CD4-positive, alpha-beta T cell treated with Interleukin-21 for 1 hour (primary cell): ENCODE data around the gene MEP1A.
"Not testable (repeated sequence)": the region's sequence is repeated elsewhere in the genome, so short reads cannot be mapped to it uniquely, and the experiment has no call there.

Source experiments
- DNase-seq: peaks from one replicate; pipeline ENCODE4 v3.0.0-alpha.2; 2020

The MEP1A gene

GRCh38 chr6:46777476-46778346, 15.5 kb upstream of the MEP1A start:
- DNase-seq, result no peak

DNA sequence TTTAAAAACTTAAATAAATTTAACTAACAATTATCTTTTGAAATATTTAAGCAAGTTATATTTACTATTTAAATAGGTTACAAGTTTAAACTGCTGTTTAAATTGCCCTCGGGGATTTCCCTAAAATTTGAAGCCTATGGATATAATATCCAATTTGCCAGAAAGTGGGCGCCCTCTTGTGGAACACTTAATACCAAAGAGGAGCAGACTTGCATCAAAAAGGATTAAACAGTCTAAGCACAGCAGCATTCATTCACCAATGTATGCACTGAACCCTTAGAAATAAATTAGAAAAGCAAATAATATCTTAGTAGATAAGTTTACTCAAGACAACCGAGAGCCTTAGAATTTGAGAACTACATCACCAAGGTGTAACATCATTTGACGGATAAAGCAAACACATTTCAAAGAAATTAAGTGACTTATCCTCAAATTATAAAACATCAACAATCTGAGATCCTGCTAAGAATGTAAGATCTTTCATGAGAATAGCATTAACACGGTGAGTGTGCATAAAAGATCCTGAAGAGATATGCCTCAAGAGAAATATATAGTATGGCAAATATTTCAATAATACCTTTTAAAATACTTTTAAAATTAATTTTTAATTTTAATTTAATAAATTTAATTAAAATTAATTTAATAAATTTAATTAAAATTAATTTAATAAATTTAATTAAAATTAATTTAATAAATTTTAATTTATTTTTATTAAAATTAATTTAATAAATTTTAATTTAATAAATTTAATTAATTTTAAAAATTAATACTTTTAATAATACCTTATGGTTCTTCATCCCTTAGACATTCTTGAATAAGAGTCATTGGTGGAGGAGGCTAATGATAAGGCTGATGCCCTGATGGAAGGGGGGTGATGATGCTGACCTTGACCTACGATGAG, 11.5 kb upstream of the MEP1A start:
- DNase-seq, result peak; percentile 23

- no peak for DNase-seq
Observed at GRCh38 chr6:46784535-46784934, 8.7 kb upstream of the MEP1A start.

DNA sequence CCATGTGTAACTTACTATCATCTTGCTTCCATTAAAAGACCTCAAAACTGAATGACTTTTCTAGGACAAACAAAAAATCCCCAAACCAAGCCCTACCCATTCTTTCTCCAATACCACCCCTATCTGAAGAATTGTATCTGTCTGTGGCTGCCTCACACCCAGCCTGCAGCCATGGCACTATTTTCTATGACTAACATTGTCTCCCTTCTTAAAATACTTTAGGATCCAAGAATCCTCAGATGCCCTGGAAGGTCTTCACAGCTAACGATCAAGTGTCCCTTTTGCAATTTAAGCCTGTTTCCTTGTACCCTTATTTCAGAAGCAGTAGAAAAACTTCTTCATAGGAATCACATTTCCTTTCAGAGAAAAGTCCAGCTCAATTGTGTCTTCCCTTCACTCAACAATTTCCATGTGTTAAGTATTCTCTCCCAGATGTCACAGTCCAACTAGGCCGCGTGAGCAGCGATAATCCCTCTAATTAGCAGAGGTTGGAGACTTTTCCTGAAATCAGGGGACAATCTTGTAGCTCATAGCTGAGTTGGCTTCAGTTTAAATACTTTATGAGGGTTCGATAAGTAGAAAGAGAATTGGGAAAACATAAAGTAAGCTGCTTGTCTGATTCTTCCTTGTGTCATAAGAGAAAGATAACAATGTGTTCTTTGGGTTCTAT, 5.2 kb upstream of the MEP1A start:
- no peak for DNase-seq

DNA sequence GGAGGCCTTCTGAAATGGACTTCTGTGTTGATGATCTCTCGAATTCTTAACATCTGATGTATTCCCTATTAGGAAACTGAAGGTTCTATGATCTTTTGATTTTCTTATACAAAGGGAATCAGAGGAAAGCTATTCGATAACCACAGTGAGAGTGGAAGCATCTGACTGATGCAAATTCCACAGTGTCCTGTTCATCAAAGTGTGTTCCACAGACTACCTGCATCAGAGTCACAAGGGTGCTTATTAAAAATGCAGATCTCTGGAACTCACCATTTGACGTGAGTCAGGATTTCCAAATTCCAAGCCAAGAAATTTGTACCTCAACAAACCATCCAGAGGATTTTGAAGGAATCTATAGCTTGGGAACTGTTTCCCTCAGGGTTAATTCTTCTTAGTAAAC, 4.4 kb upstream of the MEP1A start:
- no peak for DNase-seq

DNA sequence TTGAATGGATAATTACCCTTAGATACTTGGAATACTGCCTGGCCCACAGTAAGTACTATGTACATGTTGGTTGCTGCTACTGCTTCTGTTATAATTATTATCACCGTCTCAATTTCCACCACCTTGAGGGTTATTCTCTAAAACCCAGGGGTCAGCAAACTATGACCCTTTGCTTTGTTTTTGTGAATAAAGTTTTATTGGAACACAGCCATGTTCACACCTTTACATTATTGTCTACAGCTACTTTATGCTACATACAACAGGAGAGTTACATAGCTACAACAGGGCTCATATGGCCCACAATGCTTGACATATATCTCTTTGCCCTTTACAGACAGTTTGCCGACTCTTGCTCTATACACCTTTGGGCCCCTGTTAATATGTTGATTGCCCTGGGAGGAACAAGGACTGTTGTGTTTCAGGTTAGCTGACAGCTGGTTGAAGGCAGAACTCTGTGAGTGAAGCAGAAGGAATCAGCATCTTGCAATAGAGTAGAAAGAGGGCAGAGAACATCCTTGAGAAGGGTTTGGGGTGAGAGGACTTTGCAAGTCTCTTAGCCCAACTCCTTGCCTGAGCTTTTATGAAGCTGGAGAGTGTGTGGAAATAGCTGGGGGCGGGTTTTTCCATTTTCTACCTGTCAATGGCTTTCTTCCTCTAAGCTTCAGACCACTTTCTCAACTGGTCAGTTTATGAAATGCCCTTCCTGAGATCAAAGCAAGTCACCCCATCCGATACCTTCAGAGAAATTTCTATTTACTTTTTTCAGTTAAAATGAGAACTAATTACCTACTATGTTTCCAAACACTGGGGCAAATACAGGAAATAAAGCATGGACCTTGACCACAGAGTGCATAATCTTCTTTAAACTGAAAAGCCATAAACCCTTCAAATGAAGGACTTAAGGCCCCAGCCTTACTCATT, 3.5 kb upstream of the MEP1A start:
- no peak for DNase-seq

- DNase-seq, result no peak
Observed at GRCh38 chr6:46790355-46790874, 2.8 kb upstream of the MEP1A start.

GRCh38 chr6:46792635-46793034, 554 bp upstream of the MEP1A start:
- DNase-seq, result no peak

GRCh38 chr6:46794068-46794467, 879 bp downstream of the MEP1A start:
- DNase-seq, result no peak

GRCh38 chr6:46795816-46796215, 2.6 kb downstream of the MEP1A start:
- no peak for DNase-seq

DNA sequence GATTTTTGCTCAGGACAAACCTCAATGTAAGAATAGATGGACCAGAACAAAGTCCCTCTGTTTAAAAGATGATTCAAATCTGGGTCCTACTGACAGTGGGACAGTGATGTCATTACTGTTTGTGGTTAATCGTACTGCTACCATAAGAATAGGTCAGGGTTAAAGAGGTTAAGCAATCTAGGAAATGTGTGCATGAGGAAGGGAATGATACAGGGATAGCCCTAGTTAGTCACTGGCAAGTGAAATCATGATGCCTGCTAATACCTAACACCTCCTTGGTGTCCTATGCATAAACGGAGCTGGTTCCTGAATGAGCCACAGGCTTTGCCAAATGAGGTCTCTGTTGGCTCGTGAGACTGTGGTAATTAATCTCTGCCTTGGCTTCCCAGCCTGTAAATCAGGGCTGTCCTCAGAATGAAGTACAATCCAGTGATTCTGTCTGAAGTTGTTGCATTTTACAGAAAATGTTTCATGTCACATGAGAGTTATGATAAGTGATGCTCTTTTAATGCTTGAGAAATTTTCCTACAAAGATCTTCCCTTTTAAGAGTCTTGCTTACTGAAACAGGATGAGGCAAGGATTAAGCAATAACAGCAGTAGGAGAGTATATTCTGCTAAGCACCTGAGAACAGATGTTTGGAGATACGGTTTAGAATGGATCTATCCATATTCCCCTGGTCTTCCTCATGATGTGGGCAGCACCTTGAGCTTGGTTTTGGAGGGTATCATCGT, 3.8 kb downstream of the MEP1A start:
- no peak for DNase-seq

DNA sequence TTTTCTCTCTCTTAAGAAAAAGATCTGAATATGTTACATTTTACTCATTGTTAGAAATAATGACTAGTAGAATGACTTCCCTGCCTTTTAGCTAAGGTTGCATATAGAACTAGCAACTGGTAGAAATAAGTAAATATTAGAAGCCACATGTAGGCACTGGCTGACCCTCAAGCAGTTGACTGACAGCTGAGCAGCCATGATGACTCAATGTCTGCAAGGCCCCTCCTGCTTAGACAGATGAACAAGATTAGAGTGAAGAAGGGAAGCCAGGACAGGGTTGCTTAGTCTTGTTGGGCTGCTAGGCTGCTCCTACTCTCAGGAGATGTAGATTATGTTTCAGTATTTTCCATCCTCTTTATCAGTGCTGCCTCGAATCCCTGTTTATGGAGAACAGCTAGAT, 6.5 kb downstream of the MEP1A start:
- no peak for DNase-seq

- DNase-seq, result no peak
Observed at GRCh38 chr6:46808806-46809205, 15.6 kb downstream of the MEP1A start.

DNA sequence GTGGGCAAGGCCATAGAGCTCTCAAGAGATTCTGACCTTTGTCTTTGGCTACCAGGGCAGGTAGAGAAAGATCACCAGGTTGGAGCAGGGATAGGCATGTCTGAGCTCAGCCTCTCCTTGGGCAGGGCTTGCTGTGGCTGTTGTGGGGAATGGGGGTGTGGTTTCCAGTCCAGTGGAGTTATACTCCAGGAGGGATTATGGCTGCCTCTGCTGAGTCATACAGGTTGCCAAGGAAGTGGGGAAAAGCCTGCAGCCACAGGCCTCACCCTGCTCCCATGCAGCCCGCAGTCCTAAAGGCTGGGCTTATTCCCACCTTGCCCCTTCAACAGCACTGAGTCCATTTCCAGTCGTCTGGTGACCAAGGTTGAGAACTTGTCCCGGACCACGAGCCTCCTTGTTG, 21.9 kb downstream of the MEP1A start:
- DNase-seq, result no peak

DNA sequence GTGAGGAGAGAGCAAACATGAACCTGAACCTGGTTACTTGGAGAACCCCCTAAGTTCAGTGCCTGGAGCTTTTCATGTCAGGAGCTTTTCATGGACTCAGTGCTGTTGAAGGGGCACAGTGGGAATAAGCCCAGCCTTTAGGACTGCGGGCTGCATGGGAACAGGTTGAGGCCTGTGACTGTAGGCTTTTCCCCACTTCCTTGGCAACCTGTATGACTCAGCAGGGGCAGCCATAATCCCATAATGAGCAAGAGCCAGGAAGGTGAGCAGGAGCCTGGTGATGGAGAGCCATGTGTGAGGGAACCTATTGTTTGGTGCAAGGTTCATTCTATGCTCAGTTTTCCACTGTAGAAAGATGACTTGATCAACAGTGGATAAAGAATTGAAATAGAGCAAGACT, 23.4 kb downstream of the MEP1A start:
- DNase-seq, result no peak

DNA sequence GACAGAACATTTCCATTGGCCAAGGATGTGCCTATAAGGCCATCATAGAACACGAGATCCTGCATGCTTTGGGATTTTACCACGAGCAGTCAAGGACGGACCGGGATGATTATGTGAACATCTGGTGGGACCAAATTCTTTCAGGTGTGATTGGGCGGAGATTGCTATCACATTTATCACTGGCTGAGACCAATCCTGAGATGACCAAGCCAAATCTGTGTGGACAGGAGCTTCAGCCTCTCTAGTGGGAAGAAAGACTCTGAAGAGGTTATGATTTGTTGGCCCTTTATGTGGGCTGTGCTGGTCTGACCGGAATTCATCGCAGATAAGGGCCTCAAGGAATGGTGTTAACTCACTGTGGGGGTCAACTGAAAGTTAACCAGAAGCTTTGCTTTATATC, 26.4 kb downstream of the MEP1A start:
- no peak for DNase-seq

- DNase-seq, result no peak
Observed at GRCh38 chr6:46821458-46821881, 28.3 kb downstream of the MEP1A start.

GRCh38 chr6:46828939-46829338, 35.8 kb downstream of the MEP1A start:
- DNase-seq, result no peak

- no peak for DNase-seq
Observed at GRCh38 chr6:46832816-46833215, 39.6 kb downstream of the MEP1A start.

GRCh38 chr6:46834257-46834916, 41.2 kb downstream of the MEP1A start:
- DNase-seq, result not testable (repeated sequence)

- DNase-seq, result not testable (repeated sequence)
Observed at GRCh38 chr6:46834991-46835390, 41.8 kb downstream of the MEP1A start.
